Trophoblast cell (in vitro differentiated cells and primary cell): ENCODE results near the gene PSMC3IP.

Experiments
- DNase-seq, 2 donors: peaks; one replicate each; pipeline ENCODE4 v3.0.0-alpha.2; 2016
- H2AFZ ChIP-seq: 2 replicates; pipeline ENCODE4 v1.6.1; 2013; ENCODE audit warnings: low read length, moderate library complexity, mild to moderate bottlenecking; ENCODE audit not compliant: insufficient read depth, poor library complexity
- H2AK5ac ChIP-seq: 2 replicates; pipeline ENCODE4 v1.6.1; 2013; ENCODE audit warnings: mild to moderate bottlenecking, low read length
- H2BK120ac ChIP-seq: 2 replicates; pipeline ENCODE4 v1.6.1; 2013; ENCODE audit warnings: low read length, mild to moderate bottlenecking, moderate library complexity; ENCODE audit not compliant: insufficient read depth, poor library complexity
- H2BK12ac ChIP-seq: 2 replicates; pipeline ENCODE4 v1.6.1; 2013; ENCODE audit warnings: mild to moderate bottlenecking, low read length, moderate library complexity
- H2BK5ac ChIP-seq: 2 replicates; pipeline ENCODE4 v1.6.1; 2013; ENCODE audit warnings: low read length, low read depth, moderate library complexity, mild to moderate bottlenecking; ENCODE audit not compliant: poor library complexity
- H3K14ac ChIP-seq: 2 replicates; pipeline ENCODE4 v1.6.1; 2013; ENCODE audit warnings: mild to moderate bottlenecking, low read length
- H3K18ac ChIP-seq: 2 replicates; pipeline ENCODE4 v1.6.1; 2013; ENCODE audit warnings: mild to moderate bottlenecking, low read length
- H3K23ac ChIP-seq: 2 replicates; pipeline ENCODE4 v1.6.1; 2013; ENCODE audit warnings: low read length
- H3K27ac ChIP-seq: 2 replicates; pipeline ENCODE4 v1.5.1; 2013; ENCODE audit warnings: low read depth, mild to moderate bottlenecking, inconsistent platforms, low read length, moderate library complexity
- H3K27me3 ChIP-seq: 2 replicates; pipeline ENCODE4 v1.6.1; 2013; ENCODE audit warnings: inconsistent platforms, mild to moderate bottlenecking, low read length, moderate library complexity; ENCODE audit not compliant: insufficient read depth
- H3K36me3 ChIP-seq, 2 experiments: 1 replicate in 1 of 2; 2 replicates in 1 of 2; pipeline ENCODE4 v1.6.1; 2013; ENCODE audit warnings: low read length in 2 of 2, mild to moderate bottlenecking in 2 of 2, moderate library complexity in 1 of 2; ENCODE audit not compliant: insufficient read depth in 2 of 2, control insufficient read depth in 1 of 2
- H3K4ac ChIP-seq: 2 replicates; pipeline ENCODE4 v1.6.1; 2013; ENCODE audit warnings: low read depth, mild to moderate bottlenecking, low read length, moderate library complexity
- H3K4me1 ChIP-seq, 2 experiments: 1 replicate in 1 of 2; 2 replicates in 1 of 2; pipeline ENCODE4 v1.6.1; 2013; ENCODE audit warnings: low read length in 2 of 2, mild to moderate bottlenecking in 2 of 2, moderate library complexity in 1 of 2; ENCODE audit not compliant: insufficient read depth in 2 of 2, control insufficient read depth in 1 of 2
- H3K4me2 ChIP-seq: 2 replicates; pipeline ENCODE4 v1.6.1; 2013; ENCODE audit warnings: inconsistent platforms, mild to moderate bottlenecking, low read length, moderate library complexity
- H3K4me3 ChIP-seq: 2 replicates; pipeline ENCODE4 v1.5.1; 2013; ENCODE audit warnings: mild to moderate bottlenecking, low read depth, low read length, inconsistent platforms
- H3K79me1 ChIP-seq: one replicate; pipeline ENCODE4 v1.6.1; 2013; ENCODE audit warnings: low read length
- H3K79me2 ChIP-seq: 2 replicates; pipeline ENCODE4 v1.6.1; 2013; ENCODE audit warnings: low read length, mild to moderate bottlenecking; ENCODE audit not compliant: control insufficient read depth, insufficient read depth, poor library complexity
- H3K9ac ChIP-seq: 2 replicates; pipeline ENCODE4 v1.6.1; 2013; ENCODE audit warnings: mild to moderate bottlenecking, low read length
- H3K9me3 ChIP-seq: 2 replicates; pipeline ENCODE4 v1.6.1; 2013; ENCODE audit warnings: low read depth, mild to moderate bottlenecking, control low read depth, inconsistent platforms, low read length; ENCODE audit not compliant: insufficient read depth
- H4K12ac ChIP-seq: 2 replicates; pipeline ENCODE4 v1.6.1; 2013; ENCODE audit warnings: low read depth, mild to moderate bottlenecking, low read length, moderate library complexity
- H4K8ac ChIP-seq: 2 replicates; pipeline ENCODE4 v1.6.1; 2013; ENCODE audit warnings: low read depth, mild to moderate bottlenecking, low read length, moderate library complexity
- H4K91ac ChIP-seq: one replicate; pipeline ENCODE4 v1.6.1; 2013; ENCODE audit warnings: low read depth, mild to moderate bottlenecking, low read length, moderate library complexity
- WGBS: extraction: QIAGEN DNeasy Blood & Tissue Kit; methylation state at CpG from one replicate; pipeline ENCODE4 v1.1.7; 2013; ENCODE audit warnings: missing lambda C conversion rate; ENCODE audit not compliant: insufficient read length, insufficient coverage; ENCODE audit errors: extremely low coverage; 5-methylcytosine and 5-hydroxymethylcytosine counted together

Gene PSMC3IP

DNA sequence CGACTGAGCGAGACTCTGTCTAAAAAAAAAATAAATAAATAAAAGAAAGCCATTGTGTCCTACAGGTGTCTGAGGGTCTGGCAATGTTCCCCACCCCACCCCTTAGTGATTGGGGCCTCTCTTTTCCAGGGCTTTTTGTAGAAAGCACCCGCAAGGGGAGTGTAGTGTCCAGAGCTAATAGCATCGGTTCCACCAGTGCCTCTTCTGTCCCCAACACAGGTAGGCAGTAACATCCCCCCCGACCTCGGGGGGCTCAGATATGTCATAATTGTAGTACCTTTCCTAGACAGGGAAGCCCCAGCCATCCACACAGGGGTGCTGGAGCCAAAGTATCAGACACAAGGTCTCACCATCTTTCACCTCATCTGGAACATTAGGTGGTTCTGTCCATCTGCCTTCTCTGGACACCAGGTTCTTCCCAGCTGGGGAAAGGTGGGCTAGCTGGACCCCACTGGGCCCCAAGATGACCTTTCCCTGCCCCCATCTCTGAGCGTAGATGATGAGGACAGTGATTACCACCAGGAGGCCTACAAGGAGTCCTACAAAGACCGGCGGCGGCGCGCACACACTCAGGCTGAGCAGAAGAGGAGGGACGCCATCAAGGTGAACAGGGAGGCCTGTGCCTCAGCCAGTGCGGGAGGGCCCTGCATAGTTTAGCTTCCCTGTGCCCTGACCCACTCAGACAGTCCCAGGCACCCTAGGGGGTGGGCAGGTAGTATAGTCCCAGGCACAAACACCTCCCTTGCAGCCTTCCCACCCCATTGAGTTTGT is 9.0 kb downstream of the PSMC3IP start:
- Histone ChIP-seq H3K36me3 (peaks cover 72 to 75% of the 10 kb centered on the region in 2 experiments), H3K79me1 (peaks cover 11% of the 10 kb centered on the region), H4K12ac (no peak overlapping the region), H2AFZ (no peak overlapping the region), H2BK120ac (no peak overlapping the region), H3K14ac (no peak overlapping the region), H3K4ac (no peak overlapping the region), H2AK5ac (no peak overlapping the region), H3K4me1 (peaks cover 8 to 9% of the 10 kb centered on the region in 2 experiments), H3K4me3 (no peak overlapping the region), H4K91ac (no peak overlapping the region), H3K79me2 (peaks cover 9% of the 10 kb centered on the region), H2BK12ac (no peak overlapping the region), H3K9ac (no peak overlapping the region), H3K27me3 (no peaks in the 10 kb centered on the region), H4K8ac (no peak overlapping the region), H3K27ac (no peak overlapping the region), H3K4me2 (no peak overlapping the region), H2BK5ac (no peak overlapping the region), H3K9me3 (no peaks in the 10 kb centered on the region), H3K18ac (no peak overlapping the region), H3K23ac (no peak overlapping the region)
- no peak for DNase-seq
- WGBS: no CpG with 5 or more reads among the region's 14 CpGs

DNA sequence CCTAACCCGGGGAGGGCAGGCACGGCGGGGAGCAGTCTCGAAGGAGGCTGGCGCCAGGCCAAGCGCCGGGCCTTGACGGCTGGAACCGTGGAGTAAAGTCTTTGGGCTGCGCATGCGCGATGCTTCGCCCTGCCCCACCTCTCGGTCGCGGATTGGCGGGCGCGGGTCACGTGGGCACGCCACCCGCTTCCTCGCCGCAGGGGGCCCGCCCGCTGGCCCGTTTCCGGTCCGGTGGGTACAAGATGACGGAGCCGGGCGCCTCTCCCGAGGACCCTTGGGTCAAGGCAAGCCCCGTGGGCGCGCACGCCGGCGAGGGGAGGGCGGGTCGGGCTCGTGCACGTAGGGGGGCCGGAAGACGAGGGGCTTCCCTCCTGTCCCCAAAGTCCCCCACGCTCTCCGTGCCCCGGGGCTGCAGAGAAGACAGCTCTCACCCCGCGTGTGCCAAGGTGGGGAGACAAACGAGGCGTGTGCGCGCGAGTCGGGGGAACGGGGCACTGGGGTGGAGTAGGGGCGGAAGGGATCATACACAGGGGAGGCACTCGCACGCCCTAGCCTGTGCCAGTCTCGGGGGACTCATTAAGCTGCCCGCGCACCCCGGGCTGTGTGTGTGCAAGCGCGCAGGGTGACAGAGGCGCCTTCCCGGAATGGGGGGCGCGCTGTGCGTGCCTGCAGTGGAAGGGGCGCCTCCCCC is 10.5 kb downstream of the PSMC3IP start, which contains the start of gene MLX:
Gene MLX (plus strand): TSS at position 218 of the 691 bp plus-strand sequence. CDS start 25 bp downstream, at position 243.
- Histone ChIP-seq H2AK5ac (peak within 1 kb of the TSS; percentile 96), H3K79me1 (peaks cover 11% of the 10 kb centered on the region)
- WGBS: no CpG with 5 or more reads among the region's 72 CpGs

DNA sequence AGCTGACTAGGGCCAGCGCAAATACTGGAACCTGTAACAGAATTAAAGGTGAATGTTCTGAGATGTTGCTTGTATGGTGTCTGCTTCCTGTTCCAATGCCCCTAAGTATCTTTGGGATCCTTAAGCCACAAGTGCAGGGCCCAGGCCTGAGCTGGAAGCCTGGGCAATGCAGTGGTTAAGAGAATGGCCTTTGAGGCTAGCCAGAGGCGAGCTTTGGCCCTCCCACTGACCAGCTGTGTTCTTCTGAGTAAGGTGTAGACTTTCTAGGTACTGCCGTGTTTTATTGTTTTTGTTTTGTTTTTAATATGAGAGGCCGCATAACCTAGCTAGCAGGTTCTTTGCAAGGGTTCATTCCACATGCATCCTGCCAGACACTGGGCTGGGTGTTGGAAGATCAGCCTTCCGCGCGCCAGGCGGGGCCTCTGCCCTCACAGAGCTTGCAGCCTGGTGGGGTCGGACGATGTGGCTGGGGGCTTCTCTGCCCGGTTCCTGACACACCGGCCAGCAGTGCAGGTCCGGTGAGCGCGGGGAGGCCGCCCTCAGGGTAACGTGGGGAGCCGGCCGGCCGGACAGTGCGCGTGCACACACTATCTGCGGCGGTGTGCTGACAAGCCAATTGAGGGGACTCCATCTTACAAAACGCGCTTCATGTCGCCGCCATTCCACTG is 11.2 kb downstream of the PSMC3IP start:
- Histone ChIP-seq H2BK5ac (peak overlapping the region; percentile 1), H3K4me2 (peak overlapping the region; percentile 63), H3K27ac (peak overlapping the region; percentile 57), H3K27me3 (no peaks in the 10 kb centered on the region), H3K9ac (peak overlapping the region; percentile 24), H3K4ac (peak overlapping the region; percentile 7), H3K79me1 (peaks cover 15% of the 10 kb centered on the region), H2BK120ac (peak overlapping the region; percentile 12), H3K4me1 (peaks cover 14 to 16% of the 10 kb centered on the region in 2 experiments), H4K8ac (peak overlapping the region; percentile 82), H4K12ac (peak overlapping the region; percentile 96), H2AK5ac (peak overlapping the region; percentile 96), H4K91ac (peak overlapping the region; percentile 90), H3K79me2 (peaks cover 12% of the 10 kb centered on the region), H3K9me3 (no peaks in the 10 kb centered on the region), H2AFZ (peak overlapping the region; percentile 41), H3K23ac (no peak overlapping the region), H3K14ac (peak overlapping the region; percentile 91), H3K36me3 (peaks cover 53 to 55% of the 10 kb centered on the region in 2 experiments), H3K18ac (peak overlapping the region; percentile 12), H3K4me3 (peak overlapping the region; percentile 88), H2BK12ac (peak overlapping the region; percentile 42)
- DNase-seq: no peak
- WGBS: no CpG with 5 or more reads among the region's 28 CpGs

More for the DNA sequence above, 10.5 kb downstream of the PSMC3IP start, which contains the start of gene MLX:
- H4K8ac ChIP-seq: peak within 1 kb of the TSS; percentile 82
- H3K27me3 ChIP-seq: no peaks in the 10 kb centered on the region
- peaks cover 13 to 14% of the 10 kb centered on the region in 2 experiments for H3K4me1 ChIP-seq
- peak within 1 kb of the TSS; percentile 41 for H2AFZ ChIP-seq
- H3K36me3 ChIP-seq: peaks cover 59 to 61% of the 10 kb centered on the region in 2 experiments
- H3K9ac ChIP-seq: peak within 1 kb of the TSS; percentile 67
- H3K27ac ChIP-seq: peak within 1 kb of the TSS; percentile 57
- H3K79me2 ChIP-seq: peaks cover 12% of the 10 kb centered on the region
- peak within 1 kb of the TSS; percentile 42 for H2BK5ac ChIP-seq
- no peak within 1 kb of the TSS for H3K23ac ChIP-seq
- peak within 1 kb of the TSS; percentile 92 for H4K91ac ChIP-seq
- H3K4ac ChIP-seq: peak within 1 kb of the TSS; percentile 93
- peak within 1 kb of the TSS; percentile 62 for H3K18ac ChIP-seq
- peak; percentile 93 to 97 for DNase-seq
- peak within 1 kb of the TSS; percentile 57 for H2BK120ac ChIP-seq
- H3K14ac ChIP-seq: peak within 1 kb of the TSS; percentile 91
- H3K4me3 ChIP-seq: peak within 1 kb of the TSS; percentile 88
- peak within 1 kb of the TSS; percentile 42 for H2BK12ac ChIP-seq
- H3K4me2 ChIP-seq: peak within 1 kb of the TSS; percentile 88
- no peaks in the 10 kb centered on the region for H3K9me3 ChIP-seq
- H4K12ac ChIP-seq: peak within 1 kb of the TSS; percentile 96

GRCh38 chr17:42565523-42566214 is 11.9 kb downstream of the PSMC3IP start:
- Histone ChIP-seq H3K9me3 (no peaks in the 10 kb centered on the region), H2BK5ac (no peak overlapping the region), H3K4ac (no peak overlapping the region), H2AK5ac (no peak overlapping the region), H3K18ac (no peak overlapping the region), H3K4me2 (no peak overlapping the region), H2BK12ac (no peak overlapping the region), H3K79me2 (peaks cover 12% of the 10 kb centered on the region), H3K14ac (no peak overlapping the region), H4K8ac (no peak overlapping the region), H3K27ac (no peak overlapping the region), H3K27me3 (no peaks in the 10 kb centered on the region), H3K4me1 (peaks cover 14 to 16% of the 10 kb centered on the region in 2 experiments), H2AFZ (no peak overlapping the region), H2BK120ac (no peak overlapping the region), H3K23ac (no peak overlapping the region), H3K79me1 (peaks cover 15% of the 10 kb centered on the region), H4K91ac (no peak overlapping the region), H3K4me3 (no peak overlapping the region), H4K12ac (no peak overlapping the region), H3K9ac (no peak overlapping the region), H3K36me3 (peaks cover 47 to 49% of the 10 kb centered on the region in 2 experiments)
- DNase-seq: no peak
- WGBS: no CpG with 5 or more reads among the region's 16 CpGs
